HEK293T (cell line): ENCODE measurements around the gene IL22RA2.

Experiments
- CTCF ChIA-PET: fragments of 350-600 bp; formaldehyde crosslinking; extraction: SDS; loops from one replicate; lab custom pipeline; 2021; ENCODE audit warnings: antibody characterized with exemption, inconsistent platforms; lab: Yijun Ruan, JAX
- POLR2A ChIA-PET: fragments of 350-600 bp; formaldehyde crosslinking; extraction: SDS; loops from one replicate; lab custom pipeline; 2020; ENCODE audit warnings: antibody characterized with exemption, inconsistent platforms; lab: Yijun Ruan, JAX
- DNase-seq: peaks from one replicate; pipeline ENCODE4 v3.0.0; 2012; ENCODE audit warnings: mixed read lengths; ENCODE audit errors: extremely low spot score
- ARNT ChIP-seq: fragments of 450-650 bp; IDR thresholded peaks from 2 replicates; pipeline ENCODE4 v1.6.1; 2017; ENCODE audit warnings: mild to moderate bottlenecking
- BHLHE40 ChIP-seq: fragments of 450-650 bp; IDR thresholded peaks from 2 replicates; pipeline ENCODE4 v1.6.1; 2016; ENCODE audit warnings: mild to moderate bottlenecking, moderate library complexity, borderline replicate concordance
- CTBP1 ChIP-seq: fragments of 450-650 bp; IDR thresholded peaks from 2 replicates; pipeline ENCODE4 v1.6.1; 2016; ENCODE audit warnings: borderline replicate concordance
- ELF4 ChIP-seq: fragments of 450-650 bp; IDR thresholded peaks from 2 replicates; pipeline ENCODE4 v1.6.1; 2017; ENCODE audit warnings: antibody characterized with exemption
- FOXA1 ChIP-seq: fragments of 450-650 bp; IDR thresholded peaks from 2 replicates; pipeline ENCODE4 v1.6.1; 2016; ENCODE audit warnings: mild to moderate bottlenecking
- FOXK2 ChIP-seq: fragments of 450-650 bp; IDR thresholded peaks from 2 replicates; pipeline ENCODE4 v1.6.1; 2016; ENCODE audit warnings: mild to moderate bottlenecking
- FOXM1 ChIP-seq: fragments of 450-650 bp; IDR thresholded peaks from 2 replicates; pipeline ENCODE4 v1.6.1; 2017; ENCODE audit warnings: mild to moderate bottlenecking, borderline replicate concordance
- HDGF ChIP-seq: fragments of 450-650 bp; IDR thresholded peaks from 2 replicates; pipeline ENCODE4 v1.6.1; 2017; ENCODE audit warnings: antibody characterized with exemption, borderline replicate concordance
- L3MBTL2 ChIP-seq: fragments of 450-650 bp; conservative IDR thresholded peaks from 2 replicates; pipeline ENCODE4 v1.6.1; 2016; ENCODE audit warnings: mild to moderate bottlenecking
- LEF1 ChIP-seq: fragments of 450-650 bp; IDR thresholded peaks from 2 replicates; pipeline ENCODE4 v1.6.1; 2017; ENCODE audit warnings: mild to moderate bottlenecking, borderline replicate concordance
- NFRKB ChIP-seq: fragments of 450-650 bp; IDR thresholded peaks from 2 replicates; pipeline ENCODE4 v1.6.1; 2016; ENCODE audit warnings: mild to moderate bottlenecking, moderate library complexity
- SP1 ChIP-seq: fragments of 450-650 bp; IDR thresholded peaks from 2 replicates; pipeline ENCODE4 v1.6.1; 2017
- SUZ12 ChIP-seq: fragments of 450-650 bp; IDR thresholded peaks from 2 replicates; pipeline ENCODE4 v1.6.1; 2016; ENCODE audit warnings: mild to moderate bottlenecking
- TARDBP ChIP-seq: fragments of 450-650 bp; IDR thresholded peaks from 2 replicates; pipeline ENCODE4 v1.6.1; 2016
- ZNF384 ChIP-seq: fragments of 450-650 bp; IDR thresholded peaks from 2 replicates; pipeline ENCODE4 v1.6.1; 2016
- TF ChIP-seq, protein P1 (sequence below): fragments of 450-650 bp; IDR thresholded peaks from 2 replicates; pipeline ENCODE4 v1.6.1; 2016

Gene IL22RA2

DNA sequence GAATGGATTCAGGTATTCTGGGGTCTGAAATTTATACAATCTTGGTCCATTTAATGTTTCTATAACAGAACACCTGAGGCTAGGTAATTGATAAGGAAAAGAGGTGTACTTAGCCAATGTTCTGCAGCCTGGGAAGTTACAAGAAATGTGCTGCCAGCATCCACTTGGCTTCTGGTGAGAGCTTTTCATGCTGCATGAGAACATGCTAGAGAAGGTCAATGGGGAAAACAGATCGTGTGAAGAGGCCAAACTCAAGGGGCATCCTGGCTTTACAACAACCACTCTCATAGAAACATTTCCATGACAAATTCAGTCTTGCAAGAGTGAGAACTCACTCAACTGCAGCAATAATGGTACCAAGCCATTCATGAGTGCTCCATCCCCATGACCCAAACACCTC lies 16.8 kb downstream of the IL22RA2 start:
- ChIA-PET CTCF (no interaction called here), POLR2A (no interaction called here)
- DNase-seq = no peak
- TF ChIP-seq NFRKB (no peak), FOXK2 (no peak), SP1 (no peak), L3MBTL2 (no peak), LEF1 (no peak), SUZ12 (no peak), FOXM1 (no peak), BHLHE40 (no peak), ELF4 (no peak), ZNF384 (no peak), ARNT (no peak), FOXA1 (no peak), HDGF (no peak), TARDBP (no peak), CTBP1 (no peak)
- TF ChIP-seq, protein P1, sequence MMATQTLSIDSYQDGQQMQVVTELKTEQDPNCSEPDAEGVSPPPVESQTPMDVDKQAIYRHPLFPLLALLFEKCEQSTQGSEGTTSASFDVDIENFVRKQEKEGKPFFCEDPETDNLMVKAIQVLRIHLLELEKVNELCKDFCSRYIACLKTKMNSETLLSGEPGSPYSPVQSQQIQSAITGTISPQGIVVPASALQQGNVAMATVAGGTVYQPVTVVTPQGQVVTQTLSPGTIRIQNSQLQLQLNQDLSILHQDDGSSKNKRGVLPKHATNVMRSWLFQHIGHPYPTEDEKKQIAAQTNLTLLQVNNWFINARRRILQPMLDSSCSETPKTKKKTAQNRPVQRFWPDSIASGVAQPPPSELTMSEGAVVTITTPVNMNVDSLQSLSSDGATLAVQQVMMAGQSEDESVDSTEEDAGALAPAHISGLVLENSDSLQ = no peak

GRCh38 chr6:137155830-137156229 lies 17.6 kb downstream of the IL22RA2 start:
- ChIA-PET POLR2A (no interaction called here), CTCF (no interaction called here)
- TF ChIP-seq SUZ12 = no peak
- TF ChIP-seq, protein P1 = no peak
- no peak for TF ChIP-seq L3MBTL2
- TF ChIP-seq SP1 = no peak
- TF ChIP-seq BHLHE40 = no peak
- TF ChIP-seq FOXM1 = no peak
- TF ChIP-seq CTBP1 = no peak
- TF ChIP-seq LEF1 = no peak
- no peak for TF ChIP-seq HDGF
- no peak for TF ChIP-seq TARDBP
- TF ChIP-seq FOXK2 = no peak
- TF ChIP-seq ARNT = no peak
- no peak for TF ChIP-seq ELF4
- TF ChIP-seq NFRKB = no peak
- no peak for TF ChIP-seq ZNF384
- TF ChIP-seq FOXA1 = no peak
- DNase-seq = no peak

DNA sequence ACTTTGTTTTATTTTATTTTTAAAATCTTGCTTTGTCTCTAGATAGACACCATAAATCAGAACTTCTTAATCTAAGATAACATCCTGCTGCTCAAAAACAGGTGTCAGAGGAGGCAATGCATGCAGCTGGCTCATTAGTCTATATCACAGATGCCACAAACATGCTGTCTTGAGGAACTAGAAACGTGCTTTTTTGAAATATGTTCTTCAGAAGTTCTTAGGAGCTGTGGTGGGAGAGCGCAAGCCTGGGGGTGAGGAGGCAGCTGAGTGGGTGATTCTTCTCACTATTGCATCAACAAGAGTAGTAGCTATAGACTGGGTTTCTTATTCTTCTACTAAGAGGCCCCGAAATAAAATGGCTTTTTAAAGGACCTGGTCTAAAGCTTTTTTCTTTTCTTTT lies 23.4 kb downstream of the IL22RA2 start:
- CTCF ChIA-PET = no interaction called here
- POLR2A ChIA-PET = no interaction called here
- no peak for DNase-seq
- TF ChIP-seq LEF1 = no peak
- TF ChIP-seq ARNT = no peak
- TF ChIP-seq FOXA1 = no peak
- no peak for TF ChIP-seq CTBP1
- no peak for TF ChIP-seq TARDBP
- no peak for TF ChIP-seq SUZ12
- no peak for TF ChIP-seq ELF4
- no peak for TF ChIP-seq FOXK2
- no peak for TF ChIP-seq NFRKB
- no peak for TF ChIP-seq FOXM1
- no peak for TF ChIP-seq ZNF384
- no peak for TF ChIP-seq SP1
- TF ChIP-seq HDGF = no peak
- no peak for TF ChIP-seq BHLHE40
- TF ChIP-seq, protein P1 = no peak

GRCh38 chr6:137149035-137149393 lies 24.4 kb downstream of the IL22RA2 start:
- DNase-seq = no peak
- TF ChIP-seq ZNF384 (no peak), L3MBTL2 (no peak), BHLHE40 (no peak), ELF4 (no peak), FOXK2 (no peak), FOXM1 (no peak), NFRKB (no peak), TARDBP (no peak), FOXA1 (no peak), SP1 (no peak), HDGF (no peak), ARNT (no peak), SUZ12 (no peak), LEF1 (no peak), CTBP1 (no peak)
- TF ChIP-seq, protein P1 = no peak
- POLR2A ChIA-PET = no interaction called here
- CTCF ChIA-PET = no interaction called here

GRCh38 chr6:137148306-137149034 lies 25.0 kb downstream of the IL22RA2 start:
- ChIA-PET POLR2A (no interaction called here), CTCF (no interaction called here)
- DNase-seq = no peak
- TF ChIP-seq, protein P1 = no peak
